GM10266 (cell line): ENCODE data around the gene ZNF135.
A peak's percentile ranks its signal among the peaks of the same experiment; 100 is the strongest.

ENCODE experiments used
- DNase-seq: peaks from one replicate; pipeline ENCODE4 v3.0.0; 2012; ENCODE audit errors: extremely low spot score
- TF ChIP-seq, protein P1 (sequence below): IDR thresholded peaks from 2 replicates; pipeline ENCODE4 v1.5.1; 2012; ENCODE audit warnings: mild to moderate bottlenecking, low read depth; ENCODE audit not compliant: control insufficient read depth, insufficient read depth; ENCODE audit errors: missing control alignments

Gene ZNF135

DNA sequence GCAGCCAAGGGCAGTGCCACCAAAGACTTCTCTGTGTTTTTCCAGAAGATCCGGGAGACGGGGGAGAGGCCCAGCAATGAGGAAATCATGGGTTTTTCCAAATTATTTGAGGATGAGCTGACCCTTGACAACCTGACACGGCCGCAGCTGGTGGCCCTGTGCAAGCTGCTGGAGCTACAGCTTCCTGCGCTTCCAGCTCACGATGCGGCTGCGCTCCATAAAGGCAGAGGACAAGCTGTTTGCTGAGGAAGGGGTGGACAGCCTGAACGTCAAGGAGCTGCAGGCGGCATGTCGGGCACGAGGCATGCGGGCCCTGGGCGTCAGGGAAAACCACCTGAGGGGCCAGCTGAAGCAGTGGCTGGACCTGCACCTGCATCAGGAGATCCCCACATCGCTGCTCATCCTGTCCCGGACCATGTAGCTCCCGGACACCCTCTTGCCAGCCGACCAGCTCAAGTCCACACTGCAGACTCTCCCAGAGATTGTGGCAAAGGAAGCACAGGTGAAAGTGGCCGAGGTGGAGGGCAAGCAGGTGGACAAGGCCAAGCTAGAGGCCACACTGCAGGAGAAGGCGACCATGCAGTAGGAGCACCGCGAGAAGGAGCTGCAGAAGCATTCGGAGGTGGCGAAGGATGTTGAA, 13.6 kb upstream of the ZNF135 start:
- DNase-seq = no peak
- TF ChIP-seq, protein P1, sequence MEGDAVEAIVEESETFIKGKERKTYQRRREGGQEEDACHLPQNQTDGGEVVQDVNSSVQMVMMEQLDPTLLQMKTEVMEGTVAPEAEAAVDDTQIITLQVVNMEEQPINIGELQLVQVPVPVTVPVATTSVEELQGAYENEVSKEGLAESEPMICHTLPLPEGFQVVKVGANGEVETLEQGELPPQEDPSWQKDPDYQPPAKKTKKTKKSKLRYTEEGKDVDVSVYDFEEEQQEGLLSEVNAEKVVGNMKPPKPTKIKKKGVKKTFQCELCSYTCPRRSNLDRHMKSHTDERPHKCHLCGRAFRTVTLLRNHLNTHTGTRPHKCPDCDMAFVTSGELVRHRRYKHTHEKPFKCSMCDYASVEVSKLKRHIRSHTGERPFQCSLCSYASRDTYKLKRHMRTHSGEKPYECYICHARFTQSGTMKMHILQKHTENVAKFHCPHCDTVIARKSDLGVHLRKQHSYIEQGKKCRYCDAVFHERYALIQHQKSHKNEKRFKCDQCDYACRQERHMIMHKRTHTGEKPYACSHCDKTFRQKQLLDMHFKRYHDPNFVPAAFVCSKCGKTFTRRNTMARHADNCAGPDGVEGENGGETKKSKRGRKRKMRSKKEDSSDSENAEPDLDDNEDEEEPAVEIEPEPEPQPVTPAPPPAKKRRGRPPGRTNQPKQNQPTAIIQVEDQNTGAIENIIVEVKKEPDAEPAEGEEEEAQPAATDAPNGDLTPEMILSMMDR = no peak

DNA sequence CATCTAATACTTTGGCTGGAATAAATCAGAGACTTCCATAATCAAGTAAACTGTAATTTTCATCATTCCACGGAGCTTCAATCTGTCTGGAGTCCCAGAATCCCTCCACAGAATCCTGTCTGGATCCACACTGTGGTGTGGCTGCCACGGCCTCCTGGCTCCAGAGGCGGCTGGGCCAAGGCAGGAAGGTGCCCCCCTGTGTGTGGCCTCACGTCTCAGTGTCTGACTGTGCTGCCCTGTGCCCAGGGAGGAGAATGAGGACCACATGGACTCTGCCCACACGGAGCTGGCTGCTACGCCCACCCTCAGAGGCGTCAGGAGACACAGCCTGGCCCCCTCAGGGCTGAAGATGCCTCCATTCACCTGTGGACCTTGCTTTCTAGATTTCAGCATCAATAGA, 12.2 kb upstream of the ZNF135 start:
- TF ChIP-seq, protein P1 = no peak
- DNase-seq = no peak

DNA sequence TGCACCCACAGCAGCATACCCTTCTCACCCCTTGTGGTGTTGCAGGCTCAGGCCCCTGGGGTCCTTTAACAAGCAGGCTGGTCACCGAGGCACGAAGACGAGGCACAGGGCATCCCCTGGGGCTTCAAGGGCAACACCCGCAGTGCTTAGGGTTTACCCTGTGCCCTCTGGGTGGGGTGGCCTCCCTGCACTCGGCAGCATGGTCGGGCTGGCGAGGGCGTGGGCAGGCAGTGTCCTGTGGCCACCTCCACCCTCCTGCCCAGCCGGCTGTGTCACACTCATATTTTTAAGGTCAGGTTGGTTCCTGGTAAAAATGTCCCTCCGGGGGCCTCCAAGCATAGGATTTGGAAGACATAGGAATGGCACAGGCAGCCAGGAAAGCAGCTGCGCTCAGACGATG, 11.4 kb upstream of the ZNF135 start:
- TF ChIP-seq, protein P1 = no peak
- no peak for DNase-seq

DNA sequence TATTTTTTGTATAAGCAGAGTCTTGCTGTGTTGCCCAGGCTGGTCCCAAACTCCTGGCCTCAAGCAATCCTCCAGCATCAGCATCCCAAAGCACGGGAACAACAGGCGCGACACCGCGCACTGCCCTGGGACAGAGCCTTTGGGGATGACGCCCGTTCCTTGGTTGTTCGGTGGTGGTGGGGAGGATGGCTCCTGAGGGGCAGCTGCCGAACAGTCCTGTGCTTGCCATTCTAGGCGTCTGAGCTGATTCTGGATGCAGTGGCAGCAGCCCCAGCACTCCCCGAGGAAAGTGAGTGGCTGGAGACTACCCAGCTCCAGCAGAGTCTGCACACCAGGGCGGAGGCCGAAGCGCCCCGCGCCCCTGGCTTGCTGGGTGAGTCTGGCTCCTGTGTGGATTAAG, 6.8 kb upstream of the ZNF135 start:
- no peak for DNase-seq

DNA sequence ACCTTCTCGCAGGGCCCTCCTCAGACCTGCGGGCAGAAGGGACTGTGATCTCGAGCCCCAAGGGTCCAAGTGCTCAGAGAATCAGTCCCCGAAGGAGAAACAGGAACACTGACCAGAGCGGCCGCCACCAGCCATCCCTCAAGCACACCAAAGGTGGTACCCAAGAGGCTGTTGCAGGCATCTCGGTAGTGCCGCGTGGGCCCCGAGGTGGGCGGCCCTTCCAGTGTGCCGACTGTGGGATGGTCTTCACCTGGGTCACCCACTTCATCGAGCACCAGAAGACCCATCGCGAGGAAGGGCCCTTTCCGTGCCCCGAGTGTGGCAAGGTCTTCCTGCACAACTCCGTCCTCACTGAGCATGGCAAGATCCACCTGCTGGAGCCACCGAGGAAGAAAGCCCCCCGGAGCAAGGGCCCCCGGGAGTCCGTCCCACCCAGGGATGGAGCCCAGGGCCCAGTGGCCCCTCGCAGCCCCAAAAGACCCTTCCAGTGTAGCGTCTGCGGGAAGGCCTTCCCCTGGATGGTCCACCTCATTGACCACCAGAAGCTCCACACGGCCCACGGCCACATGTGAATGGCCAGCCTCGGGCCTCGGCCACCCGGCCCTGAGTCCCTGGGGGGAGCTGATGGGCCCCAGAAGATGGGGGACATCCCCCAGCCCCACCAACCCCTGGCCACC, 5.5 kb upstream of the ZNF135 start:
- TF ChIP-seq, protein P1 = no peak
- no peak for DNase-seq

More for the DNA sequence above, 6.8 kb upstream of the ZNF135 start:
- TF ChIP-seq, protein P1 = no peak

DNA sequence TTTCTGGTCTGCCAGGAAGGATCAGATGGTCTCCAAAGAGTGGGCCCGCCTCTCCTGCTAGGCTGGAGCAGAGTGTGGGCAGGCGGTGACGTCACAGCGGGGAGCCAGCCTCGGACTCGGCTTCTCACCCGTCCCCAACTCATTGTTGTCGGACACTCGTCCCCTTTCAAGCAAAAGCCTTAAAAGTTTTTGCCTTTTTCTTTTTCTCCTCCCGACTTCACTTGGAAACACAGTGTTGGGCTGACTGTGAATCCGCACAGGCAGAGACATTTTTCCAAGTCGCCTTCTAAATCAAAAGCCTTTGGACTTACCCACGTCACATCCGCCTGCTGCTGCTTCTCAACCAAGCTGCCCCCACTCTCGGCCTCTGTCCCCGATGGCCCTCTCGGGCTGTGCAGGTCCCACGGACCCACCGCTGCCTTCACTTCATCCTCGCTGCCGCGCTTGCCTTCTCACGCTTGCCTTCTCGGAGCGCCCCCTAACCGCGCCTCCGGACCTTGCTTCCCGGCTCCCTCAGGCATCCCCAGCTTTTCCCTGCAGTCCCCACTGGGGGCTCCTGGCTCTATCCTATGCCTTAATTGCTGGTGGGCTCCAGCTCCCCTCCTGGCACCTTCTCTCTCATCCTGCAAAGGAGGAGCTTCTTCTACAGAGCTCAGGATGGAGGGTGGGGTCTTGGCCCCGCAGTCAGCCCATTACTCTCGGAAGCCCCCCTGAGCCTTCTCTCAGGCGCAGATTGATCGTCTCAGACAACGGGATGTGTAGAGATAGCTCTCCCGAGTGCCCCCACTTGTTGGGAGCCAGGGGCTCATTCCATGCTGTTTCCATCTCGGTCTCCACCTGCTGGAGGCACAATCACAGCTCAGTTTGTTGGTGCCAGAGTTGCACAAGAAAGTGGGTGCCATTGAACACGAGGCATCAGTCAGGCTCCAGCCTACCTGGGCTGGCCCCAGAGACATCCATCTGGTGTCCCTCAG, 3.9 kb upstream of the ZNF135 start:
- DNase-seq = peak; percentile 28
- TF ChIP-seq, protein P1 = no peak
